Non-pigmented ciliary epithelial cell (primary cell): ENCODE measurements around the gene INPP5B.

Experiments used
- DNase-seq: peaks from one replicate; pipeline ENCODE4 v3.0.0-alpha.2; 2010; ENCODE audit warnings: low read depth

The INPP5B gene

GRCh38 chr1:37840711-37841110 lies 106.1 kb downstream of the INPP5B start:
- no peak for DNase-seq

GRCh38 chr1:37839676-37840075 lies 107.2 kb downstream of the INPP5B start:
- DNase-seq: no peak

- no peak for DNase-seq
Observed at GRCh38 chr1:37836788-37837187, 110.1 kb downstream of the INPP5B start.

GRCh38 chr1:37831809-37832208 lies 115.0 kb downstream of the INPP5B start:
- no peak for DNase-seq

GRCh38 chr1:37831109-37831508 lies 115.7 kb downstream of the INPP5B start:
- DNase-seq: no peak

GRCh38 chr1:37828410-37829074 lies 118.3 kb downstream of the INPP5B start:
- DNase-seq: no peak

GRCh38 chr1:37825506-37825905 lies 121.3 kb downstream of the INPP5B start:
- no peak for DNase-seq

- no peak for DNase-seq
Observed at GRCh38 chr1:37824001-37824400, 122.9 kb downstream of the INPP5B start.

GRCh38 chr1:37822906-37823815 lies 123.7 kb downstream of the INPP5B start:
- no peak for DNase-seq

- no peak for DNase-seq
Observed at GRCh38 chr1:37821481-37821880, 125.4 kb downstream of the INPP5B start.

- DNase-seq: no peak
Observed at GRCh38 chr1:37817481-37817880, 129.4 kb downstream of the INPP5B start.

GRCh38 chr1:37814252-37814651 lies 132.6 kb downstream of the INPP5B start:
- DNase-seq: no peak

GRCh38 chr1:37813529-37814145 lies 133.2 kb downstream of the INPP5B start:
- no peak for DNase-seq

- DNase-seq: no peak
Observed at GRCh38 chr1:37811027-37811655, 135.7 kb downstream of the INPP5B start.
